ENCODE data around the gene PI16.

DNA sequence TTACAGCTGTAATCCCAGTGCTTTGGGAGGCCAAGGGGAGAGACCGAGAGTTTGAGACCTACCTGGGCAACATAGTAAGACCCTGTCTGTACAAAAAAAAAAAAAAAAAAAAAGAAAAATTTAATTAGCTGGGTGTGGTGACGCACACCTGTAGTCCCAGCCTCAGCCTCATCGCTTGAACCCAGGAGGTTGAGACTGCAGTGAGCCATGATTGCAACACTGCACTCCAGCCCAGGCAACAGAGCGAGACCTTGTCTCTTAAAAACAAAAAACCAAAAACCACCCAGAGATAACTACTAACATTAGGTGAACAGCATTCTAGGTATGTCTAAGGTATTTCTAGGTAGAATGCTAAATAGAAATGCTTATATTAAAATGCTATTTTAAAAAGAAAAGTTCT lies 21.0 kb upstream of the PI16 start:
- TF ChIP-seq CTCF (IDR thresholded peaks at IDR 0.05) (no peak), ZFX (IDR thresholded peaks at IDR 0.05; ENCODE audit: borderline replicate concordance) (no peak)

Measured in 22Rv1 (cell line).